ENCODE results near the gene CTNNBL1. TPM values are rescaled to one million over a fixed set of nuclear protein-coding genes. Genes with fewer than 3 reads are reported as not detected.
"Not testable (repeated sequence)": the region's sequence is repeated elsewhere in the genome, so short reads cannot be mapped to it uniquely, and the experiment has no call there.

CTNNBL1 gene
- total RNA-seq, 2 donors from 2014 or later = 29.9 to 39.9 TPM

DNA sequence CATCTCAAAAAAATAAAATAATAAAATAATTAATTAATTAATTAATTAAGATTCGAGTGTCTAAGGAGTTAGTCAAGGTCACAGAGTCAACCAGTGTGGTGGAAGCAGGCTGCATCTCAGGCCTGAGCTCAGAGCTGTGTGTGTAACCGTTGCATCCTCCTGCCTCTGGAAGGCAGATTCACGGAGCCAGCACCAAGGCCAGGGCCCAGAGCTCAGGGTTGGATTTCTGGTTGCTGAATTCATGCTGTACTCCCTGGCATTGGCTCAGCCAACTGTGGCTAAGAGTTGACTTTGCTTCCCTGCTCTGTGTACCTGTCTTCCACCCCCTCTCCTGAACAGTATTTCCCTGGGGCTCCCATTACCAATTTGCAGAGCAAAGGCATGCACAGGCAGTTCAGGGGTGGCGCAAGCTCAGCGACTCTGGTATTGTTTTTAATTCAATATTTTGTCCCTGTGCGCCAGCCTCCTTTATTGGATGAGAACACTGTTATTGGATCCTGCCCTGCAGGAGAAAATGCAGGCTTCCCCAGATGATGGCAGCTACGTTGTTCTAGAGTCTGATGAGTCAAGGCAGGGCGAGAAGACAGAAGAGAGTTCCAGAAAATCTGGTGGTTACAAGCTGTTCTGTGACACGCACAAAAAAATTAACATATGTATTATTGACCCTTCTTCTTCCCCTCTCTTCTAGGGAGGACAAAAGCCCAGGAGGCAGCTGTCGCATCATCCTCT lies 12.3 kb upstream of the CTNNBL1 start:
- no peak overlapping the region for H3K4me3 ChIP-seq
- H3K4me1 ChIP-seq = no peaks in the 10 kb centered on the region
- DNase-seq (ENCODE audit: low spot score) = no peak
- H3K36me3 ChIP-seq = no peaks in the 10 kb centered on the region
- no peak overlapping the region for H3K27ac ChIP-seq
- TF ChIP-seq, protein P1, sequence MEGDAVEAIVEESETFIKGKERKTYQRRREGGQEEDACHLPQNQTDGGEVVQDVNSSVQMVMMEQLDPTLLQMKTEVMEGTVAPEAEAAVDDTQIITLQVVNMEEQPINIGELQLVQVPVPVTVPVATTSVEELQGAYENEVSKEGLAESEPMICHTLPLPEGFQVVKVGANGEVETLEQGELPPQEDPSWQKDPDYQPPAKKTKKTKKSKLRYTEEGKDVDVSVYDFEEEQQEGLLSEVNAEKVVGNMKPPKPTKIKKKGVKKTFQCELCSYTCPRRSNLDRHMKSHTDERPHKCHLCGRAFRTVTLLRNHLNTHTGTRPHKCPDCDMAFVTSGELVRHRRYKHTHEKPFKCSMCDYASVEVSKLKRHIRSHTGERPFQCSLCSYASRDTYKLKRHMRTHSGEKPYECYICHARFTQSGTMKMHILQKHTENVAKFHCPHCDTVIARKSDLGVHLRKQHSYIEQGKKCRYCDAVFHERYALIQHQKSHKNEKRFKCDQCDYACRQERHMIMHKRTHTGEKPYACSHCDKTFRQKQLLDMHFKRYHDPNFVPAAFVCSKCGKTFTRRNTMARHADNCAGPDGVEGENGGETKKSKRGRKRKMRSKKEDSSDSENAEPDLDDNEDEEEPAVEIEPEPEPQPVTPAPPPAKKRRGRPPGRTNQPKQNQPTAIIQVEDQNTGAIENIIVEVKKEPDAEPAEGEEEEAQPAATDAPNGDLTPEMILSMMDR (IDR thresholded peaks at IDR 0.05) = no peak
- no peaks in the 10 kb centered on the region for H3K27me3 ChIP-seq
- H3K9me3 ChIP-seq = no peaks in the 10 kb centered on the region

DNA sequence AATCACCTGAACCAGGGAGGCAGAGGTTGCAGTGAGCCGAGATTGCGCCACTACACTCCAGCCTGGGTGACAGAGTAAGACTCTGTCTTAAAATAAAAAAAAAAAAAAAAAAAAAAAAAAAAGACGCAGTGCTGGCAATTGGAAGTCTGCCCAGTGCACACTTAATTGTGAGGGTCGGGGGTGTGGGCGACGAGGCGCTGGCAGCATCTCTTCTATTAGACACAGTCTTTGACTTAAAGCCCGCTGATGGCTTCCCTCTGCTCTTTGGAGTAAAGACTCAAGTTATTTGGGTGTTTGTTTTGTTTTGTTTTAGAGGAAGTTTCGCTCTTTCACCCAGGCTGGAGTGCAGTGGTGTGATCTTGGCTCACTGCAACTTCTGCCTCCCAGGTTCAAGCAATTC lies 10.7 kb upstream of the CTNNBL1 start:
- H3K4me1 ChIP-seq; H3K36me3 ChIP-seq; H3K4me3 ChIP-seq; H3K9me3 ChIP-seq; H3K27me3 ChIP-seq; H3K27ac ChIP-seq; DNase-seq (ENCODE audit: low spot score): not testable (repeated sequence)

DNA sequence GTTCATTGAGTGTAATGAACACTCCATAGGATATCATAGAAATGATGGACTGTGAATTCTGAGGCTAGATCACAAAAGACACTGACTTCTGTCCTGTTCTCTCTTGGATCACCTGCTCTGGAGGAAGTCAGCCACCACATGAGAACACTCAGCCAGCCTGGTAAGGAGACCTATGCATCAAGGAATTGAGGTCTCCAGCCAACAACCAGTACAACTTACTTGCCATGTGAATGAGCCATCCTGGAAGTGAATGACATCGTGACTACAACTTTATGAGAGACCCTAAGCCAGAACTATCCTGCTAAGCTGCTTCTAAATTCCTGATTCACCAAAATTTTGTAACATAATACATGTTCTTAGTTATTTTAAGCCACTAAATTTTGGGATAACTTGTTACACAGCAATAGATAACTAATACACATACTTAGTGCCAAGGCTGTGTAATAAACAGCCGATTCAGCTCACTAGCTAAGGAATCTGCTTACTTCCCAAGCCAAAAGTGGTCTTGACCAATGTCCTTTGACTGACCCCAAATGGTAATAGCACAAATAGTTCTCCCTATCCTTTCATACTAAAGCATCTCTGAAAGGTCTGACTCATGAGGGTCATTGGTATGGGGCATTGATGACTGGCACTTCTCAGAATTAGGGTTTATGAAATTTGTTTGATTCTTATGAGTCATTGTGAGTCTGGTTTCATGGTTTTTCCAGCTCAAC lies 6.9 kb upstream of the CTNNBL1 start:
- Histone ChIP-seq H3K9me3 (no peaks in the 10 kb centered on the region), H3K36me3 (no peaks in the 10 kb centered on the region), H3K27ac (no peak overlapping the region), H3K4me1 (no peaks in the 10 kb centered on the region), H3K4me3 (no peak overlapping the region), H3K27me3 (no peaks in the 10 kb centered on the region)
- DNase-seq (ENCODE audit: low spot score) = no peak
- TF ChIP-seq, protein P1 (IDR thresholded peaks at IDR 0.05) = no peak

DNA sequence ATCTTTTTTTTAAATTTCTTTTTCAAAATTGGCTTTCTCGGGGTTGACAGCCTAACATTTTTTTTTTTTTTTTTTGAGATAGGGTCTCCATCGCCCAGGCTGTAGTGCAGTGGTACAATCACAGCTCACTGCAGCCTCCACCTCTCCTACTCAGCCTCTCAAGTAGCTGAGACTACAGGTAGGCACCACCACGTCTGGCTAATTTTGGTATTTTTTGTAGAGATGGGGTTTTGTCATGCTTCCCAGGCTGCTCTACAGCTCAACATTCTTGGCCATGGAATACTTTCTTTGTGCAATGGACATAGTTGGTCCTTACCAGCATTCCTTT lies 6.4 kb upstream of the CTNNBL1 start:
- Histone ChIP-seq H3K9me3 (no peaks in the 10 kb centered on the region), H3K27me3 (no peaks in the 10 kb centered on the region), H3K27ac (no peak overlapping the region), H3K4me3 (no peak overlapping the region), H3K36me3 (no peaks in the 10 kb centered on the region), H3K4me1 (no peaks in the 10 kb centered on the region)
- no peak for DNase-seq (ENCODE audit: low spot score)
- TF ChIP-seq, protein P1 (IDR thresholded peaks at IDR 0.05) = no peak

DNA sequence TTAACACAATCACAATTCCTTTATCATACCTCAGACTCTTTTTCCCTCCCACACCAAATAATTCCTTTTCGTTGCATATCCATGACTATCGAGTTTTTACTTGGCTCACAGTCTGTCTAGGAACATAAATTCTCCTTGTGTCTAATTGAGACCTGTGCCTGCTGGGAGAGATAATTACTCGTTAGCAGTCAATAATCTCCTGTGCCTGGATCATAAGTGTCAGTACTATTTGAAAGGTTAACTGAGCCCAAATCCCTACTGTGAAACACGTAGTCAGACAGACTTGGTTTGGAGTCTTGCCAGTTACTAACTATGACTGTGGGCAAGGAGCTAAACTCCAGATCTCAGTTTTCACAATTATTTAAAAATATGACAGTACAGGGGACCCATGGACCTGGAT lies 5.7 kb upstream of the CTNNBL1 start:
- no peaks in the 10 kb centered on the region for H3K9me3 ChIP-seq
- peaks cover 0 to under 1% of the 10 kb centered on the region in 2 donors for H3K4me1 ChIP-seq
- TF ChIP-seq, protein P1 (IDR thresholded peaks at IDR 0.05) = no peak
- no peak overlapping the region for H3K27ac ChIP-seq
- no peak overlapping the region for H3K4me3 ChIP-seq
- no peaks in the 10 kb centered on the region for H3K27me3 ChIP-seq
- H3K36me3 ChIP-seq = no peaks in the 10 kb centered on the region
- DNase-seq (ENCODE audit: low spot score) = no peak

DNA sequence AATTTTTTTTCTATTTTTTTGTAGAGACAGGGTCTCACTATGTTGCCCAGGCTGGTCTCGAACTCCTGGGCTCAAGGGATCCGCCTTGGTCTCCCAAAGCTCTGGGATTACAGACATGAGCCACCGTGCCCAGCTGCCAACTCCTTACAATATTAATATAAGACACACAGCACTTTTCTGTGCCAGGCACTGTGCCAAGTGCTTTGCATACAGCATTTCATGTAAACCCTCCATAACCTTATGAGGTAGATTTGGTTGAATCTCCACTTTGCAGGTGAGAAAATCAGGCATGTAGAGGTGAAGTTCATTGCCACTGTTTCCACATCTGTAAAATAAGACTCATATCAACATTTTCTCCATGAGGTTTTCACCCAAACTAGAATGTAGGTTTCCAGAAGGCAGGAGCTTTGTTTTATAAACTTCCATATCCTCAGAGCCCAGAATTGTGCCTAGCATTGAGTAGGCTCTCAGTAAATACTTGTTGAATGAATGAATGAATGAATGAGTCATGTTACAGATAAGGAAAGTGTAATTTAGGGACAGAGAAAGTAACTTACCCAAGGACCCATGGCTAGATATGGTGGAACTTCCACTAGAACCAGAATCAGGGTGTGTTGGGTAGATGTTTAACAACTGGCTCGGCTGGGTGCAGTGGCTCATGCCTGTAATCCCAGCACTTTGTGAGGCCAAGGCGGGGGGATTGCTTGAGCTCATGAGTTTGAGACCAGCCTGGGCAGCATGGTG lies 3.0 kb upstream of the CTNNBL1 start:
- Histone ChIP-seq H3K27ac (no peak overlapping the region), H3K4me1 (peaks cover 0 to 18% of the 10 kb centered on the region in 2 donors), H3K9me3 (no peaks in the 10 kb centered on the region), H3K36me3 (no peaks in the 10 kb centered on the region), H3K27me3 (no peaks in the 10 kb centered on the region), H3K4me3 (no peak overlapping the region)
- TF ChIP-seq, protein P1 (IDR thresholded peaks at IDR 0.05) = no peak
- DNase-seq (ENCODE audit: low spot score) = no peak

Measured in right atrium auricular region (tissue), 2 donors.